ENCODE results near the gene CHCHD6. TPM values are rescaled to one million over a fixed set of nuclear protein-coding genes. Genes with fewer than 3 reads are reported as not detected.
A peak's percentile ranks its signal among the peaks of the same experiment; 100 is the strongest.

CHCHD6 gene
- total and polyA plus RNA-seq, 2 of the 4 experiments (the other 2 are of a cell fraction) = 18.8 to 28.9 TPM

DNA sequence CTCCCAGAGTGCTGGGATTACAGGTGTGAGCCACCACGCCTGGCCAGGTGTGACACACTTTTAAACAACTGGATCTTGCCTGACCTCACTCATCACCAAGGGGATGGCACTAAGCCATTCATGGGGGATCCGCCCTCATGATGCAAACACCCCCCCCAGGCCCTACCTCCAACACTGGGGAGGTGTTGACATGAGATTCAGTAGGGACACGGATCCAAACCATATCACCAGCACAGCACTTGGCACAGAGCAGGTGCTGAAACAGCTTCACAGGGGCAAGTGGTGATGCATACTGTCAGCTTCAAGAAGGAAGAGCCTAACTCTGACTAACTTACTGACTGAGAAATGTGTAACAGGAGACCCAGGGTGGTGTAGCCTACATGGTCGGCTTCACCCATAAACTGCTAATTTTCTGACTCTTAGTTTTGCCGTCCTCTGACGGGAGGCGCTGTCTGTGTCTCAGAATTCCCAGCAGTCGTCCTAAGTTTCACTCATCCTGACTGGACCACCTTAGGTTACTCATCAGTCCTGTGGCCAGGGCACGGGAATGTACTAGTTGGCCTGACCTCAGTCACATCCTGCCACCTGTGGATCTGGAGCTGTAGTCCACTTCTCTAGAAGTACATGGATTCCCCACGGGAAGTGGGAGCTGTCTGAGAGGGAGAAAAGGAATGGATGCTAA, 197.0 kb downstream of the CHCHD6 start:
- Histone ChIP-seq H3K27me3 (ENCODE audit: control insufficient read depth, insufficient read depth, low read length) (no peaks in the 10 kb centered on the region), H2AK9ac (replicated peaks; ENCODE audit: low read depth, low read length, poor library complexity) (no peak overlapping the region), H3K9ac (ENCODE audit: low read depth, low read length) (no peak overlapping the region), H3K4ac (ENCODE audit: low read depth, low read length) (no peak overlapping the region), H4K91ac (ENCODE audit: insufficient read depth, low read depth, low read length) (no peak overlapping the region), H4K20me1 (ENCODE audit: insufficient read depth, low read length) (no peaks in the 10 kb centered on the region), H2AFZ (replicated peaks; ENCODE audit: low read length, poor library complexity) (peak overlapping the region; percentile 53), H3K27ac (ENCODE audit: insufficient read depth, low read length) (no peak overlapping the region), H3K9me3 (ENCODE audit: control insufficient read depth, insufficient read depth, low read length) (no peaks in the 10 kb centered on the region), H3K79me1 (ENCODE audit: low read depth in 1 of 2, low read length in 2 of 2) (no peaks in the 10 kb centered on the region), H3K4me3 (ENCODE audit: insufficient read depth, low read depth, low read length) (no peak overlapping the region), H3K9me1 (ENCODE audit: insufficient read depth, low read length) (no peaks in the 10 kb centered on the region; the same call in 1 of the 2 replicates), H2AK5ac (ENCODE audit: low read depth, low read length) (no peak overlapping the region), H2BK20ac (ENCODE audit: low read depth, low read length) (no peak overlapping the region), H3K23ac (ENCODE audit: low read depth, low read length) (no peak overlapping the region), H2BK120ac (ENCODE audit: low read depth, low read length) (no peak overlapping the region), H3K4me1 (ENCODE audit: control insufficient read depth, insufficient read depth, low read length) (no peaks in the 10 kb centered on the region), H2BK5ac (ENCODE audit: low read depth, low read length, poor library complexity, severe bottlenecking) (no peak overlapping the region), H3K14ac (replicated peaks; ENCODE audit: low read depth, low read length) (no peak overlapping the region), H2BK15ac (ENCODE audit: low read depth, low read length) (no peak overlapping the region), H3K56ac (ENCODE audit: extremely low read depth, insufficient read depth, low read length) (no peak overlapping the region), H4K8ac (ENCODE audit: low read depth in 2 of 2, low read length in 2 of 2) (no peak overlapping the region), H4K5ac (ENCODE audit: low read depth, low read length) (no peak overlapping the region), H3K36me3 (ENCODE audit: control insufficient read depth, insufficient read depth, low read length) (no peaks in the 10 kb centered on the region), H3K4me2 (ENCODE audit: low read depth, low read length) (no peak overlapping the region), H3K18ac (ENCODE audit: low read depth, low read length) (no peak overlapping the region)
- dilution Hi-C loops (cut with HindIII; ENCODE audit: low sequenced_read_pairs, unreplicated experiment) = no loop called here
- intact Hi-C loops (cut with micrococcal nuclease) = no loop called here
- DNase-seq (peak; percentile 12), ATAC-seq (ENCODE audit: low read depth) (no peak)
- TF ChIP-seq BHLHE40 (IDR thresholded peaks at IDR 0.05; ENCODE audit: low read depth, low read length) = no peak
- TF ChIP-seq, protein P1, sequence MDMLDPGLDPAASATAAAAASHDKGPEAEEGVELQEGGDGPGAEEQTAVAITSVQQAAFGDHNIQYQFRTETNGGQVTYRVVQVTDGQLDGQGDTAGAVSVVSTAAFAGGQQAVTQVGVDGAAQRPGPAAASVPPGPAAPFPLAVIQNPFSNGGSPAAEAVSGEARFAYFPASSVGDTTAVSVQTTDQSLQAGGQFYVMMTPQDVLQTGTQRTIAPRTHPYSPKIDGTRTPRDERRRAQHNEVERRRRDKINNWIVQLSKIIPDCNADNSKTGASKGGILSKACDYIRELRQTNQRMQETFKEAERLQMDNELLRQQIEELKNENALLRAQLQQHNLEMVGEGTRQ (IDR thresholded peaks at IDR 0.05; ENCODE audit: low read depth, low read length) = no peak
- no peak for TF ChIP-seq RCOR1 (IDR thresholded peaks at IDR 0.05; ENCODE audit: insufficient replicate concordance, low read length)
- no peak for TF ChIP-seq POLR2A (IDR thresholded peaks at IDR 0.05; ENCODE audit: low read depth, low read length)
- TF ChIP-seq CHD1 (IDR thresholded peaks at IDR 0.05; ENCODE audit: low read depth, low read length) = no peak
- TF ChIP-seq RAD21 (IDR thresholded peaks at IDR 0.05; ENCODE audit: low read length) = no peak
- TF ChIP-seq RFX5 (IDR thresholded peaks at IDR 0.05; ENCODE audit: low read depth, low read length) = no peak
- TF ChIP-seq MXI1 (IDR thresholded peaks at IDR 0.05; ENCODE audit: borderline replicate concordance, low read depth, low read length) = no peak
- TF ChIP-seq FOS (IDR thresholded peaks at IDR 0.05; ENCODE audit: low read depth, low read length) = no peak
- TF ChIP-seq MAZ (IDR thresholded peaks at IDR 0.05; ENCODE audit: borderline replicate concordance, low read depth, low read length) = no peak
- no peak for TF ChIP-seq CEBPB (IDR thresholded peaks at IDR 0.05; ENCODE audit: low read depth, low read length)
- TF ChIP-seq, protein P2, sequence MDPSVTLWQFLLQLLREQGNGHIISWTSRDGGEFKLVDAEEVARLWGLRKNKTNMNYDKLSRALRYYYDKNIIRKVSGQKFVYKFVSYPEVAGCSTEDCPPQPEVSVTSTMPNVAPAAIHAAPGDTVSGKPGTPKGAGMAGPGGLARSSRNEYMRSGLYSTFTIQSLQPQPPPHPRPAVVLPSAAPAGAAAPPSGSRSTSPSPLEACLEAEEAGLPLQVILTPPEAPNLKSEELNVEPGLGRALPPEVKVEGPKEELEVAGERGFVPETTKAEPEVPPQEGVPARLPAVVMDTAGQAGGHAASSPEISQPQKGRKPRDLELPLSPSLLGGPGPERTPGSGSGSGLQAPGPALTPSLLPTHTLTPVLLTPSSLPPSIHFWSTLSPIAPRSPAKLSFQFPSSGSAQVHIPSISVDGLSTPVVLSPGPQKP (IDR thresholded peaks at IDR 0.05; ENCODE audit: borderline replicate concordance, low read depth, low read length) = no peak
- BruUV-seq (replicated peaks) = no TSS peak
- ChIA-PET CTCF (no interaction called here), POLR2A (ENCODE audit: unreplicated experiment) (no interaction called here)
- WGBS, 2 experiments (ENCODE audit: extremely low coverage in 2 of 2, insufficient read length in 1 of 2) = no CpG with 5 or more reads among the region's 10 CpGs
- in situ Hi-C loops (cut with MboI; ENCODE audit: low sequenced_read_pairs) = no loop called here

Measured in IMR-90 (cell line).